Pancreas (tissue), 10 donors: Measurements from ENCODE around the gene BMERB1. TPM values are rescaled to one million over a fixed set of nuclear protein-coding genes. Genes with fewer than 3 reads are reported as not detected.

Source experiments
- ATAC-seq, 4 donors: fragments of 200-7000 bp; cut with Tn5 transposase; one replicate each; pipeline versions ENCODE4 v1.8.0 to v1.9.1; 2020; ENCODE audit warnings: mild to moderate bottlenecking in 4 of 4, moderate library complexity in 4 of 4
- DNase-seq, 6 donors: peaks; one replicate each; pipeline ENCODE4 v3.0.0-alpha.2; 2020
- FAIRE-seq: peaks from 2 replicates; lab custom pipeline; 2012; peaks lifted over from hg19 to GRCh38; lab: Jason Lieb, UNC
- H3K27ac ChIP-seq, 4 donors: fragments of 200-600 bp; sonication (generic); 1 replicate in 3 of 4; 2 replicates in 1 of 4; pipeline versions ENCODE4 v1.5.0 to v1.8.0; 2020
- H3K27me3 ChIP-seq, 4 donors: fragments of 200-600 bp; one replicate each; pipeline ENCODE4 v1.8.0; 2021
- H3K36me3 ChIP-seq, 3 donors: fragments of 200-600 bp; sonication (generic) in 1 of 3; one replicate each; pipeline versions ENCODE4 v1.5.0 to v1.8.0; 2020 to 2021
- H3K4me1 ChIP-seq, 3 donors: fragments of 200-600 bp; one replicate each; pipeline ENCODE4 v1.8.0; 2021
- H3K4me3 ChIP-seq, 4 donors: fragments of 200-600 bp; sonication (generic) in 2 of 4; one replicate each; pipeline versions ENCODE4 v1.5.0 to v1.8.0; 2020 to 2021
- H3K9me3 ChIP-seq, 4 donors: fragments of 200-600 bp; one replicate each; pipeline ENCODE4 v1.8.0; 2021
- WGBS, 2 donors: extraction: QIAGEN DNeasy Blood & Tissue Kit; methylation state at CpG; one replicate each; pipeline ENCODE4 v1.1.7; 2013; 5-methylcytosine and 5-hydroxymethylcytosine counted together
- intact Hi-C, 3 donors: fragments of 100-400 bp; cut with DNase I; formaldehyde crosslinking; loops; one replicate each; pipeline versions ENCODE4 v1.11.1 to v1.14.2; 2022
- polyA plus RNA-seq, 2 donors: library from polyadenylated mRNA; stranded (reverse); fragments of 200-250 nt; gene quantifications; one replicate each; pipeline ENCODE4 v1.2.3, GENCODE V29; 2013
- total RNA-seq, 6 donors: library from RNA; stranded (reverse); fragmentation: NEBNext Ultra II Directional in 4 of 6; extraction: Animal tissue kit (Norgen Biotek cat#: 25700) in 4 of 6; gene quantifications; one replicate each; pipeline versions ENCODE4 v1.2.1 to v1.2.4, GENCODE V29; 2021 to 2023
- TF ChIP-seq, protein P1 (sequence below), 4 donors: fragments of 200-600 bp; sonication (generic) in 3 of 4; IDR thresholded peaks; one replicate each; pipeline versions ENCODE4 v1.5.0 to v1.8.0; 2021; ENCODE audit warnings: antibody characterized with exemption in 4 of 4
- donor health status: healthy with polysubstance abuse.
- donor health status: DM: no; HTN: no; CAD: no; lungs with moderate emphysema.
- donor health status: DM: no; HTN: no; CAD: no.
- donor health status: control.
- donor health status: control.
- donor health status: Bipolar disorder and iron deficiency.
- donor health status: DM: yes; HTN: yes; CAD: no.
- donor health status: DM: no; HTN: no; CAD: no.
- donor health status: DM: no; HTN: no; CAD: no.
- donor health status: DM: yes; HTN: yes; CAD: no.

The BMERB1 gene
- total and polyA plus RNA-seq, 8 donors: 10.3 to 21.7 (median 17.5) TPM

DNA sequence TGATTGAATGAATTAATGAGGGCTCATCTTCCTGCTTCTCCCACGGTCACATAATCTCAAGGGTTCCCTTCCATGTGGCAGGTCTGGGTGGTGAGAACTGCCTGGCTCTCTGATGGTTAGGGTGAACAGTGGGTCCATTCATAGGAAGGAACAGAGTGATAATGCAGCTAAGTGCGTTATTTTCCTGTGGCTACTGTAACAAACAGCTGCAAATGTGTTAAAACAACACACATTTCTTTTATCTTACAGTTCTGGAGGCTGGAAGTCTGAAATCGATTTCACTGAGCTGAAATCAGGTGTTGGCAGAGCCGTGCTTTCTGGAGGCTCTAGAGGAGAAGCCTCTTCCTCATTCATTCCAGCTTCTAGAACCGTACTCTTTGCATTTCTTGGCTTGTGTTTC lies 95.3 kb downstream of the BMERB1 start:
- ATAC-seq (no peak), DNase-seq (no peak), FAIRE-seq (no peak)
- Histone ChIP-seq H3K36me3 (no peaks in the 10 kb centered on the region), H3K27ac (no peak overlapping the region), H3K9me3 (no peaks in the 10 kb centered on the region), H3K27me3 (no peaks in the 10 kb centered on the region), H3K4me3 (no peak overlapping the region), H3K4me1 (no peaks in the 10 kb centered on the region)
- intact Hi-C loops: no loop called here
- TF ChIP-seq, protein P1, sequence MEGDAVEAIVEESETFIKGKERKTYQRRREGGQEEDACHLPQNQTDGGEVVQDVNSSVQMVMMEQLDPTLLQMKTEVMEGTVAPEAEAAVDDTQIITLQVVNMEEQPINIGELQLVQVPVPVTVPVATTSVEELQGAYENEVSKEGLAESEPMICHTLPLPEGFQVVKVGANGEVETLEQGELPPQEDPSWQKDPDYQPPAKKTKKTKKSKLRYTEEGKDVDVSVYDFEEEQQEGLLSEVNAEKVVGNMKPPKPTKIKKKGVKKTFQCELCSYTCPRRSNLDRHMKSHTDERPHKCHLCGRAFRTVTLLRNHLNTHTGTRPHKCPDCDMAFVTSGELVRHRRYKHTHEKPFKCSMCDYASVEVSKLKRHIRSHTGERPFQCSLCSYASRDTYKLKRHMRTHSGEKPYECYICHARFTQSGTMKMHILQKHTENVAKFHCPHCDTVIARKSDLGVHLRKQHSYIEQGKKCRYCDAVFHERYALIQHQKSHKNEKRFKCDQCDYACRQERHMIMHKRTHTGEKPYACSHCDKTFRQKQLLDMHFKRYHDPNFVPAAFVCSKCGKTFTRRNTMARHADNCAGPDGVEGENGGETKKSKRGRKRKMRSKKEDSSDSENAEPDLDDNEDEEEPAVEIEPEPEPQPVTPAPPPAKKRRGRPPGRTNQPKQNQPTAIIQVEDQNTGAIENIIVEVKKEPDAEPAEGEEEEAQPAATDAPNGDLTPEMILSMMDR (IDR thresholded peaks at IDR 0.05): no peak
- WGBS, 2 donors: 49 to 51% methylated on average over 5 of the region's 5 CpGs

DNA sequence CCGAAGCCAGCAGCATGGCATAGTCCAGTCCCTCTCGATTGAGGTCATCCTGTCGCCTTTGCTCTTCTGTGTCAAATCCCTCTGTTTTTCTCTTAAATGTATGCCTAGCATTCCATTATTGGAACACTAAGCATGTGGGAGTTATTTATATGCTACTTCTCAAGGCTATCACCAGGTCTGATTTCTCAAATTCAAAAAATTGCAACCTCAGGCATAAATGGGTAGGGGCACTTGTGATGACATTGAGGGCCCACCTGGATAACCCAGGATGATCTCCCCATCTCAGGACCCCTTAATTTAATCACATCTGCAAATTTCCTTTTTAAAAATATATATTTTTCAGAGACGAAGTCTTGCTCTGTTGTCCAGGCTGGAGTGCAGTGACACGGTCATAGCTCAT lies 95.7 kb downstream of the BMERB1 start:
- WGBS, 2 donors: 85 to 87% methylated on average over 5 of the region's 5 CpGs
- FAIRE-seq: no peak
- intact Hi-C loops: no loop called here

DNA sequence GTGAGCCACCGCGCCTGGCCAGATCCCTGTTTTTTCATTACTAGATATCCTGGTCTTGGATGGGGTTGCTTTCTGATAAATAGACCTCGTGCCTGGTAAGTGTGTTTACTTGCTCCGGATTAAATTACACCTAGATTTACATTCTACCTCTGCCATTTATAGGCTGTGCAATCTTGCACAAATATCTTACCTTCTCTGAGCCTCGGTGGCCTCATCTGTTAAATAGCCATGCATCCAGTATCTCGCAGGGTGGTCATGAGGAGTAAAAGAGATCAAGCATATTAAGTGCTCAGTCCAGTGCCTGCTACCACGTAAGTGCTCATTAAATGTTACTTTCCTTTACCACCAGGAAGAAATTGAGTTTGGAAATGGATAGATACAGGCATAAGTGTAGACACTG lies 98.4 kb downstream of the BMERB1 start:
- no peak for ATAC-seq
- Histone ChIP-seq H3K9me3 (no peaks in the 10 kb centered on the region), H3K36me3 (no peaks in the 10 kb centered on the region), H3K4me1 (no peaks in the 10 kb centered on the region), H3K27ac (no peak overlapping the region), H3K4me3 (no peak overlapping the region), H3K27me3 (no peaks in the 10 kb centered on the region)
- no peak for FAIRE-seq
- WGBS, 2 donors: 84 to 91% methylated on average over 7 of the region's 7 CpGs
- TF ChIP-seq, protein P1 (IDR thresholded peaks at IDR 0.05): no peak
- no peak for DNase-seq
- intact Hi-C loops: no loop called here

More for the DNA sequence above, 95.7 kb downstream of the BMERB1 start:
- ATAC-seq: no peak
- Histone ChIP-seq H3K4me3 (no peak overlapping the region), H3K27ac (no peak overlapping the region), H3K4me1 (no peaks in the 10 kb centered on the region), H3K27me3 (no peaks in the 10 kb centered on the region), H3K36me3 (no peaks in the 10 kb centered on the region), H3K9me3 (no peaks in the 10 kb centered on the region)
- no peak for DNase-seq
- TF ChIP-seq, protein P1 (IDR thresholded peaks at IDR 0.05): no peak

DNA sequence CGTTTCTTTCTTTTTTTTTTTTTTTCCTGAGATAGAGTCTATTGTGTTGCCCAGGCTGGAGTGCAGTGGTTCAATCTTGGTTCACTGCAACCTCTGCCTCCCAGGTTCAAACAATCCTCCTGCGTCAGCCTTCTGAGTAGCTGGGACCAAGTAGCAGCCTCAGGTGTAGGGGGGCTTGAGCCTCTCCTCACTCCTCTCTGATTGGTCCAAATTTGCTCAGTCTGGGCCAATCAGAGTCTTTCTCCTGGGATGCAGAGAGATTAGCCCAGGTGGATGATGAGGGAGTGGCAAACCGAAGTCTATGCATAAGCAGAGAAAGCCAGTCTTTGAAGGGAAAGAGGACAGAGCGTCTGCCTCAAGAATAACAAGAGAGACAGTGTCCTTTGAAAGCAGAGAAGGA lies 99.0 kb downstream of the BMERB1 start:
- TF ChIP-seq, protein P1 (IDR thresholded peaks at IDR 0.05): no peak
- Histone ChIP-seq H3K36me3 (no peaks in the 10 kb centered on the region), H3K27ac (no peak overlapping the region), H3K9me3 (no peaks in the 10 kb centered on the region), H3K27me3 (no peaks in the 10 kb centered on the region), H3K4me3 (no peak overlapping the region), H3K4me1 (no peaks in the 10 kb centered on the region)
- ATAC-seq (no peak), FAIRE-seq (no peak), DNase-seq (no peak)
- WGBS, 2 donors: 86 to 87% methylated on average over 4 of the region's 4 CpGs
- intact Hi-C loops: no loop called here

DNA sequence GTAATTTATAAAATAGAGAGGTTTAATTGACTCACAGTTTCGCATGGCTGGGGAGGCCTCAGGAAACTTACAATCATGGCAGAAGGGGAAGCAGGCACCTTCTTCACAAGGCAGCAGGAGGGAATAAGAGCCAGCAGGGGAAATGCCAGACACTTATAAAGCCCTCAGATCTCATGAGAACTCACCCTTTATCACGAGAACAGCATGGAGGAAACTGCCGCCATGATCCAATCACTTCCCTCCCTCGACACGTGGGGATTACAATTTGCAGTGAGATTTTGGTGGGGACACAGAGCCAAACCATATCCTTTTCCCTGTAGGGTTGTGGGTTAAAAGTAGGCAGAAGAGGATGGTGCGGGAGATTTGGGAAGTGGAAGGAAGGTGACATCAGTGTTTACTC lies 101.4 kb downstream of the BMERB1 start:
- intact Hi-C loops: no loop called here
- no peak for FAIRE-seq
- H3K4me3 ChIP-seq: no peak overlapping the region
- no peak for DNase-seq
- 91 to 94% methylated on average over 6 of the region's 6 CpGs for WGBS, 2 donors
- H3K4me1 ChIP-seq: no peaks in the 10 kb centered on the region
- no peak overlapping the region for H3K27ac ChIP-seq
- no peaks in the 10 kb centered on the region for H3K36me3 ChIP-seq
- H3K9me3 ChIP-seq: no peaks in the 10 kb centered on the region
- H3K27me3 ChIP-seq: no peaks in the 10 kb centered on the region
- no peak for ATAC-seq
- TF ChIP-seq, protein P1 (IDR thresholded peaks at IDR 0.05): no peak
